ENCODE measurements around the gene LPIN2. TPM values are rescaled to one million over a fixed set of nuclear protein-coding genes. Genes with fewer than 3 reads are reported as not detected.

LPIN2 gene
- total and polyA plus RNA-seq, 2 of the 13 experiments (the other 11 are each of a cell fraction or from before 2014, with no cell fraction given), result 46.0 to 119 TPM

- TF ChIP-seq, protein P1, sequence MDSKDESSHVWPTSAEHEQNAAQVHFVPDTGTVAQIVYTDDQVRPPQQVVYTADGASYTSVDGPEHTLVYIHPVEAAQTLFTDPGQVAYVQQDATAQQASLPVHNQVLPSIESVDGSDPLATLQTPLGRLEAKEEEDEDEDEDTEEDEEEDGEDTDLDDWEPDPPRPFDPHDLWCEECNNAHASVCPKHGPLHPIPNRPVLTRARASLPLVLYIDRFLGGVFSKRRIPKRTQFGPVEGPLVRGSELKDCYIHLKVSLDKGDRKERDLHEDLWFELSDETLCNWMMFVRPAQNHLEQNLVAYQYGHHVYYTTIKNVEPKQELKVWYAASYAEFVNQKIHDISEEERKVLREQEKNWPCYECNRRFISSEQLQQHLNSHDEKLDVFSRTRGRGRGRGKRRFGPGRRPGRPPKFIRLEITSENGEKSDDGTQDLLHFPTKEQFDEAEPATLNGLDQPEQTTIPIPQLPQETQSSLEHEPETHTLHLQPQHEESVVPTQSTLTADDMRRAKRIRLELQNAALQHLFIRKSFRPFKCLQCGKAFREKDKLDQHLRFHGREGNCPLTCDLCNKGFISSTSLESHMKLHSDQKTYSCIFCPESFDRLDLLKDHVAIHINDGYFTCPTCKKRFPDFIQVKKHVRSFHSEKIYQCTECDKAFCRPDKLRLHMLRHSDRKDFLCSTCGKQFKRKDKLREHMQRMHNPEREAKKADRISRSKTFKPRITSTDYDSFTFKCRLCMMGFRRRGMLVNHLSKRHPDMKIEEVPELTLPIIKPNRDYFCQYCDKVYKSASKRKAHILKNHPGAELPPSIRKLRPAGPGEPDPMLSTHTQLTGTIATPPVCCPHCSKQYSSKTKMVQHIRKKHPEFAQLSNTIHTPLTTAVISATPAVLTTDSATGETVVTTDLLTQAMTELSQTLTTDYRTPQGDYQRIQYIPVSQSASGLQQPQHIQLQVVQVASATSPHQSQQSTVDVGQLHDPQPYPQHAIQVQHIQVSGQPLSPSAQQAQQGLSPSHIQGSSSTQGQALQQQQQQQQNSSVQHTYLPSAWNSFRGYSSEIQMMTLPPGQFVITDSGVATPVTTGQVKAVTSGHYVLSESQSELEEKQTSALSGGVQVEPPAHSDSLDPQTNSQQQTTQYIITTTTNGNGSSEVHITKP (CRISPR knock-in tag; IDR thresholded peaks at IDR 0.05; ENCODE audit: low read depth), result peak; percentile 71
- TF ChIP-seq CENPX (CRISPR knock-in tag; IDR thresholded peaks at IDR 0.05) (no peak), ZNF703 (CRISPR knock-in tag; IDR thresholded peaks at IDR 0.05; ENCODE audit: borderline replicate concordance) (no peak; the same call in 1 of the 2 replicates), SRSF1 (optimal IDR thresholded peaks at IDR 0.05; ENCODE audit: low read depth, low read length) (no peak), FOXJ3 (CRISPR knock-in tag; IDR thresholded peaks at IDR 0.05; ENCODE audit: borderline replicate concordance) (peak; percentile 84; the same call in 1 of the 2 replicates), ZNF331 (CRISPR knock-in tag; IDR thresholded peaks at IDR 0.05) (peak; percentile 75), CCDC6 (CRISPR knock-in tag; IDR thresholded peaks at IDR 0.05) (peak; percentile 54; the same call in 1 of the 2 replicates), KDM4B (CRISPR knock-in tag; IDR thresholded peaks at IDR 0.05) (0 out of 2 replicates have a peak, but pooled peaks have one; percentile 86), JDP2 (CRISPR knock-in tag; IDR thresholded peaks at IDR 0.05; ENCODE audit: borderline replicate concordance) (no peak; the same call in 1 of the 2 replicates), AHDC1 (CRISPR knock-in tag; IDR thresholded peaks at IDR 0.05; ENCODE audit: borderline replicate concordance) (peak; percentile 85), HDAC1 (CRISPR knock-in tag; IDR thresholded peaks at IDR 0.05) (peak; percentile 74), ZNF44 (CRISPR knock-in tag; IDR thresholded peaks at IDR 0.05) (no peak), MIXL1 (CRISPR knock-in tag; IDR thresholded peaks at IDR 0.05) (peak; percentile 92), ZNF816 (CRISPR knock-in tag; IDR thresholded peaks at IDR 0.05; ENCODE audit: borderline replicate concordance) (no peak), ZEB1 (IDR thresholded peaks at IDR 0.05; ENCODE audit: insufficient replicate concordance, low read depth) (peak; percentile 30)
- TF ChIP-seq, protein P2, sequence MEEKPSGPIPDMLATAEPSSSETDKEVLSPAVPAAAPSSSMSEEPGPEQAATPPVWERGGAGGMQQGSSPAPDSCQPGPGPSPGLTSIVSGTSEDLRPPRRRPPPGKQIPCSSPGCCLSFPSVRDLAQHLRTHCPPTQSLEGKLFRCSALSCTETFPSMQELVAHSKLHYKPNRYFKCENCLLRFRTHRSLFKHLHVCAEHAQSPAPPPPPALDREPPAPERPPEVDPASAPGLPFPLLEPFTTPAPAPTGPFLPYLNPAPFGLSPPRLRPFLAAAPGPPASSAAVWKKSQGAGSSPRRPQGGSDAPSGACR (CRISPR knock-in tag; IDR thresholded peaks at IDR 0.05), result 0 out of 2 replicates have a peak, but pooled peaks have one; percentile 59
- TF ChIP-seq, protein P3, sequence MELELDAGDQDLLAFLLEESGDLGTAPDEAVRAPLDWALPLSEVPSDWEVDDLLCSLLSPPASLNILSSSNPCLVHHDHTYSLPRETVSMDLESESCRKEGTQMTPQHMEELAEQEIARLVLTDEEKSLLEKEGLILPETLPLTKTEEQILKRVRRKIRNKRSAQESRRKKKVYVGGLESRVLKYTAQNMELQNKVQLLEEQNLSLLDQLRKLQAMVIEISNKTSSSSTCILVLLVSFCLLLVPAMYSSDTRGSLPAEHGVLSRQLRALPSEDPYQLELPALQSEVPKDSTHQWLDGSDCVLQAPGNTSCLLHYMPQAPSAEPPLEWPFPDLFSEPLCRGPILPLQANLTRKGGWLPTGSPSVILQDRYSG (CRISPR knock-in tag; IDR thresholded peaks at IDR 0.05), result no peak
Observed at GRCh38 chr18:3051718-3052410, 38.9 kb upstream of the LPIN2 start (continued).

All from HepG2 (cell line).